ENCODE results near the gene DERA.

DNA sequence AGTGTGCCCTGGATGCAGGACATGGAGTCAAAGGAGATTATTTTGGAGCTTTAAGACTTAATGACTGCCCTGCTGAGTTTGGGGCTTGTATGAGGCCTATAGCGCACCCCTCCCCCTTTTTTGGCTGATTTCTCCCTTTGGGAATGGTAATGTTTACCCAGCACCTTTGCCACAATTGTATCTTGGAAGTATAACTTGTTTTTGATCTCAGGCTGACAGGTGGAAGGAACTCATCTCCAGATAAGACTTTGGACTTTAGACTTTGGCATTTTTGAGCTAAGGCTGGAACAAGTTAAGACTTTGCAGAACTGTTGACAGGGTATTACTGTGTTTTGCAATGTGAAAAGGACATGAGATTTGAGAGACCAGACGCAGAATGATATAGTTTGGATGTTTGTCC, 110.5 kb downstream of the DERA start:
- TF ChIP-seq, protein P1, sequence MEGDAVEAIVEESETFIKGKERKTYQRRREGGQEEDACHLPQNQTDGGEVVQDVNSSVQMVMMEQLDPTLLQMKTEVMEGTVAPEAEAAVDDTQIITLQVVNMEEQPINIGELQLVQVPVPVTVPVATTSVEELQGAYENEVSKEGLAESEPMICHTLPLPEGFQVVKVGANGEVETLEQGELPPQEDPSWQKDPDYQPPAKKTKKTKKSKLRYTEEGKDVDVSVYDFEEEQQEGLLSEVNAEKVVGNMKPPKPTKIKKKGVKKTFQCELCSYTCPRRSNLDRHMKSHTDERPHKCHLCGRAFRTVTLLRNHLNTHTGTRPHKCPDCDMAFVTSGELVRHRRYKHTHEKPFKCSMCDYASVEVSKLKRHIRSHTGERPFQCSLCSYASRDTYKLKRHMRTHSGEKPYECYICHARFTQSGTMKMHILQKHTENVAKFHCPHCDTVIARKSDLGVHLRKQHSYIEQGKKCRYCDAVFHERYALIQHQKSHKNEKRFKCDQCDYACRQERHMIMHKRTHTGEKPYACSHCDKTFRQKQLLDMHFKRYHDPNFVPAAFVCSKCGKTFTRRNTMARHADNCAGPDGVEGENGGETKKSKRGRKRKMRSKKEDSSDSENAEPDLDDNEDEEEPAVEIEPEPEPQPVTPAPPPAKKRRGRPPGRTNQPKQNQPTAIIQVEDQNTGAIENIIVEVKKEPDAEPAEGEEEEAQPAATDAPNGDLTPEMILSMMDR (IDR thresholded peaks at IDR 0.05) = no peak
- TF ChIP-seq POLR2A (IDR thresholded peaks at IDR 0.05) (no peak), EP300 (IDR thresholded peaks at IDR 0.05) (no peak)

All from tibial nerve (tissue), 4 donors.